ENCODE data around the gene GGPS1. TPM values are rescaled to one million over a fixed set of nuclear protein-coding genes. Genes with fewer than 3 reads are reported as not detected.
"Not testable (repeated sequence)": the region's sequence is repeated elsewhere in the genome, so short reads cannot be mapped to it uniquely, and the experiment has no call there.

Gene GGPS1
- total and polyA plus RNA-seq, 4 donors = 4.8 to 13.2 (median 8.3) TPM

DNA sequence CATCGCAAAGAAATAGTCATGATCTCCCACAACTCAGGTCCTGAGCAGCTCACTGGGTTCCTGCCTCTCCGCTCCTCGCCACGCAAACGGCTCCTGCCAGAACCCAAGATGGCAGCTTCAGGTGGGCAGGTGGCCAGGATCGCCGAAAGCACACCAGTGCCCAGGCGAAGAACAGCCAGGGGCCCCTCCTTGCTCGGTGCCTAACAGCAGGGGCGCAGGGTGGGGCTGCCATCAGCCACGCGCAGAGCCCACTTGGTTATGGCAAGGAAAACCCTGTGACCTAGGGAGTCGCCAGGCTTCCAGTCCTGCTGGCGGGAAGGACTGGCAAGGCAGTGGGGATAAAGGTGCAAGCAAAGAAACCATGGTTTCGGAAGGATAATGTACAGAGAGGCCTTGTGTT is 47.9 kb upstream of the GGPS1 start:
- Histone ChIP-seq H3K36me3 (ENCODE audit: control insufficient read depth in 4 of 4, insufficient read depth in 3 of 4, low read depth in 1 of 4, low read length in 3 of 4) (no peaks in the 10 kb centered on the region), H3K27ac (ENCODE audit: low read depth in 1 of 2, low read length in 2 of 2) (no peak overlapping the region), H3K9ac (ENCODE audit: low read depth in 1 of 2, low read length in 2 of 2) (no peak overlapping the region), H3K4me3 (ENCODE audit: low read depth in 1 of 3, low read length in 3 of 3) (no peak overlapping the region), H3K4me1 (ENCODE audit: control insufficient read depth in 4 of 4, insufficient read depth in 4 of 4, low read length in 3 of 4) (peaks cover 0 to 2% (median 0%) of the 10 kb centered on the region in 4 donors), H3K27me3 (ENCODE audit: control insufficient read depth in 4 of 4, insufficient read depth in 4 of 4, low read length in 3 of 4) (no peaks in the 10 kb centered on the region), H3K9me3 (ENCODE audit: control insufficient read depth in 4 of 4, low read length in 3 of 4) (no peaks in the 10 kb centered on the region)
- TF ChIP-seq RXRA (IDR thresholded peaks at IDR 0.05) (no peak), JUND (IDR thresholded peaks at IDR 0.05) (no peak), TAF1 (conservative IDR thresholded peaks at IDR 0.05) (no peak), EGR1 (IDR thresholded peaks at IDR 0.05; ENCODE audit: low read depth in 2 of 2) (no peak), HNF4G (IDR thresholded peaks at IDR 0.05) (no peak), HNF4A (conservative IDR thresholded peaks at IDR 0.05) (no peak), GABPA (IDR thresholded peaks at IDR 0.05 in 1 of 2, conservative IDR thresholded peaks at IDR 0.05 in 1 of 2) (no peak), SP1 (IDR thresholded peaks at IDR 0.05) (no peak), FOXA2 (IDR thresholded peaks at IDR 0.05) (no peak), YY1 (IDR thresholded peaks at IDR 0.05) (no peak), NR2F2 (IDR thresholded peaks at IDR 0.05) (no peak)
- TF ChIP-seq, protein P1, sequence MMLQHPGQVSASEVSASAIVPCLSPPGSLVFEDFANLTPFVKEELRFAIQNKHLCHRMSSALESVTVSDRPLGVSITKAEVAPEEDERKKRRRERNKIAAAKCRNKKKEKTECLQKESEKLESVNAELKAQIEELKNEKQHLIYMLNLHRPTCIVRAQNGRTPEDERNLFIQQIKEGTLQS (IDR thresholded peaks at IDR 0.05) = no peak
- WGBS = 99% methylated on average over 15 of the region's 15 CpGs
- no peak for DNase-seq (ENCODE audit: low spot score)

DNA sequence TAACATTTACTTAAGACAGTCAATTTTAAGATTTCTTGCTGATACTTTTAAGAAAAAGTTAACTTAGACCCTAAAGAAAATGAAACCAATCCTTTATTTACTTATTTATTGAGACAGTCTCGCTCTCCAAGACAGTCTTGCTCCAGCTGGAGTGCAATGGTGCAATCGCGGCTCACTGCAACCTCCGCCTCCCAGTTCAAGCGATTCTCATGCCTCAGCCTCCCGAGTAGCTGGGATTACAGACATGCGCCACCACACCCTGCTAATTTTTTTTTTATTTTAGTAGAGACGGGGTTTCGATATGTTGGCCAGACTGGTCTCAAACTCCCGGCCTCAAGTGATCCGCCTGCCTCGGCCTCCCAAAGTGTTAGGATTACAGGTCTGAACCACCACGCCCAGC is 44.7 kb upstream of the GGPS1 start:
- H3K36me3 ChIP-seq (ENCODE audit: control insufficient read depth in 4 of 4, insufficient read depth in 3 of 4, low read depth in 1 of 4, low read length in 3 of 4); H3K27me3 ChIP-seq (ENCODE audit: control insufficient read depth in 4 of 4, insufficient read depth in 4 of 4, low read length in 3 of 4); DNase-seq (ENCODE audit: low spot score); H3K4me1 ChIP-seq (ENCODE audit: control insufficient read depth in 4 of 4, insufficient read depth in 4 of 4, low read length in 3 of 4); H3K27ac ChIP-seq (ENCODE audit: low read depth in 1 of 2, low read length in 2 of 2); H3K9me3 ChIP-seq (ENCODE audit: control insufficient read depth in 4 of 4, low read length in 3 of 4); H3K9ac ChIP-seq (ENCODE audit: low read depth in 1 of 2, low read length in 2 of 2); H3K4me3 ChIP-seq (ENCODE audit: low read depth in 1 of 3, low read length in 3 of 3): not testable (repeated sequence)
- WGBS = 97% methylated on average over 13 of the region's 13 CpGs

DNA sequence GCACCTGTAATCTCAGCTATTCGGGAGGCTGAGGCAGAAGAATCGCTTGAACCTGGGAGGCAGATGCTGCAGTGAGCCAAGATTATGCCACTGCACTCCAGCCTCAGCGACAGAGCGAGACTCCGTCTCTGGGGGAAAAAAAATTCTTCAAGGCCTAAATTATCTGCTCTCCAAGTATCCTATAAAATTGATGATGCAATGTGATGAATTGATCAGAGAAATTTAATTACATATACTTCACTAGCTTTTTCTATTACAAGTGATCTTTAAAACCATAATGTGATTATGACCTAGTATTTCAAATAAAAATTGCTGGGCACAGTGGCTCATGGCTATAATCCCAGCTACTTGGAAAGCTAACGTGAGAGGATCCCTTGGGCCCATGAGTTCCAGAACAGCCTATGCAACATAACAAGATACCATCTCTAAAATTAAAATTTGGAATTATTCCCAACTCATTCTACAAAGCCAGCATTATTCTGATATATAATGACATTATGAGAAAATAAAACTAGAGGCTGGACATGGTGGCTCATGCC is 44.1 kb upstream of the GGPS1 start:
- Histone ChIP-seq H3K27me3 (ENCODE audit: control insufficient read depth in 4 of 4, insufficient read depth in 4 of 4, low read length in 3 of 4) (no peaks in the 10 kb centered on the region), H3K27ac (ENCODE audit: low read depth in 1 of 2, low read length in 2 of 2) (no peak overlapping the region), H3K9ac (ENCODE audit: low read depth in 1 of 2, low read length in 2 of 2) (no peak overlapping the region), H3K4me1 (ENCODE audit: control insufficient read depth in 4 of 4, insufficient read depth in 4 of 4, low read length in 3 of 4) (peaks cover 0 to 2% (median 0%) of the 10 kb centered on the region in 4 donors), H3K4me3 (ENCODE audit: low read depth in 1 of 3, low read length in 3 of 3) (no peak overlapping the region), H3K9me3 (ENCODE audit: control insufficient read depth in 4 of 4, low read length in 3 of 4) (no peaks in the 10 kb centered on the region), H3K36me3 (ENCODE audit: control insufficient read depth in 4 of 4, insufficient read depth in 3 of 4, low read depth in 1 of 4, low read length in 3 of 4) (no peaks in the 10 kb centered on the region)
- TF ChIP-seq RXRA (IDR thresholded peaks at IDR 0.05) = no peak
- no peak for TF ChIP-seq SP1 (IDR thresholded peaks at IDR 0.05)
- TF ChIP-seq NR2F2 (IDR thresholded peaks at IDR 0.05) = no peak
- TF ChIP-seq, protein P2, sequence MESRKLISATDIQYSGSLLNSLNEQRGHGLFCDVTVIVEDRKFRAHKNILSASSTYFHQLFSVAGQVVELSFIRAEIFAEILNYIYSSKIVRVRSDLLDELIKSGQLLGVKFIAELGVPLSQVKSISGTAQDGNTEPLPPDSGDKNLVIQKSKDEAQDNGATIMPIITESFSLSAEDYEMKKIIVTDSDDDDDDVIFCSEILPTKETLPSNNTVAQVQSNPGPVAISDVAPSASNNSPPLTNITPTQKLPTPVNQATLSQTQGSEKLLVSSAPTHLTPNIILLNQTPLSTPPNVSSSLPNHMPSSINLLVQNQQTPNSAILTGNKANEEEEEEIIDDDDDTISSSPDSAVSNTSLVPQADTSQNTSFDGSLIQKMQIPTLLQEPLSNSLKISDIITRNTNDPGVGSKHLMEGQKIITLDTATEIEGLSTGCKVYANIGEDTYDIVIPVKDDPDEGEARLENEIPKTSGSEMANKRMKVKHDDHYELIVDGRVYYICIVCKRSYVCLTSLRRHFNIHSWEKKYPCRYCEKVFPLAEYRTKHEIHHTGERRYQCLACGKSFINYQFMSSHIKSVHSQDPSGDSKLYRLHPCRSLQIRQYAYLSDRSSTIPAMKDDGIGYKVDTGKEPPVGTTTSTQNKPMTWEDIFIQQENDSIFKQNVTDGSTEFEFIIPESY (IDR thresholded peaks at IDR 0.05) = no peak
- TF ChIP-seq EGR1 (IDR thresholded peaks at IDR 0.05; ENCODE audit: low read depth in 2 of 2) = no peak
- no peak for TF ChIP-seq FOXA2 (IDR thresholded peaks at IDR 0.05)
- no peak for TF ChIP-seq RAD21 (IDR thresholded peaks at IDR 0.05)
- TF ChIP-seq, protein P3, sequence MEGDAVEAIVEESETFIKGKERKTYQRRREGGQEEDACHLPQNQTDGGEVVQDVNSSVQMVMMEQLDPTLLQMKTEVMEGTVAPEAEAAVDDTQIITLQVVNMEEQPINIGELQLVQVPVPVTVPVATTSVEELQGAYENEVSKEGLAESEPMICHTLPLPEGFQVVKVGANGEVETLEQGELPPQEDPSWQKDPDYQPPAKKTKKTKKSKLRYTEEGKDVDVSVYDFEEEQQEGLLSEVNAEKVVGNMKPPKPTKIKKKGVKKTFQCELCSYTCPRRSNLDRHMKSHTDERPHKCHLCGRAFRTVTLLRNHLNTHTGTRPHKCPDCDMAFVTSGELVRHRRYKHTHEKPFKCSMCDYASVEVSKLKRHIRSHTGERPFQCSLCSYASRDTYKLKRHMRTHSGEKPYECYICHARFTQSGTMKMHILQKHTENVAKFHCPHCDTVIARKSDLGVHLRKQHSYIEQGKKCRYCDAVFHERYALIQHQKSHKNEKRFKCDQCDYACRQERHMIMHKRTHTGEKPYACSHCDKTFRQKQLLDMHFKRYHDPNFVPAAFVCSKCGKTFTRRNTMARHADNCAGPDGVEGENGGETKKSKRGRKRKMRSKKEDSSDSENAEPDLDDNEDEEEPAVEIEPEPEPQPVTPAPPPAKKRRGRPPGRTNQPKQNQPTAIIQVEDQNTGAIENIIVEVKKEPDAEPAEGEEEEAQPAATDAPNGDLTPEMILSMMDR (IDR thresholded peaks at IDR 0.05; ENCODE audit: low read depth, low read length, missing input control) = no peak
- no peak for TF ChIP-seq GABPA (IDR thresholded peaks at IDR 0.05 in 1 of 2, conservative IDR thresholded peaks at IDR 0.05 in 1 of 2)
- no peak for TF ChIP-seq HNF4A (conservative IDR thresholded peaks at IDR 0.05)
- TF ChIP-seq TAF1 (conservative IDR thresholded peaks at IDR 0.05) = no peak
- TF ChIP-seq, protein P4, sequence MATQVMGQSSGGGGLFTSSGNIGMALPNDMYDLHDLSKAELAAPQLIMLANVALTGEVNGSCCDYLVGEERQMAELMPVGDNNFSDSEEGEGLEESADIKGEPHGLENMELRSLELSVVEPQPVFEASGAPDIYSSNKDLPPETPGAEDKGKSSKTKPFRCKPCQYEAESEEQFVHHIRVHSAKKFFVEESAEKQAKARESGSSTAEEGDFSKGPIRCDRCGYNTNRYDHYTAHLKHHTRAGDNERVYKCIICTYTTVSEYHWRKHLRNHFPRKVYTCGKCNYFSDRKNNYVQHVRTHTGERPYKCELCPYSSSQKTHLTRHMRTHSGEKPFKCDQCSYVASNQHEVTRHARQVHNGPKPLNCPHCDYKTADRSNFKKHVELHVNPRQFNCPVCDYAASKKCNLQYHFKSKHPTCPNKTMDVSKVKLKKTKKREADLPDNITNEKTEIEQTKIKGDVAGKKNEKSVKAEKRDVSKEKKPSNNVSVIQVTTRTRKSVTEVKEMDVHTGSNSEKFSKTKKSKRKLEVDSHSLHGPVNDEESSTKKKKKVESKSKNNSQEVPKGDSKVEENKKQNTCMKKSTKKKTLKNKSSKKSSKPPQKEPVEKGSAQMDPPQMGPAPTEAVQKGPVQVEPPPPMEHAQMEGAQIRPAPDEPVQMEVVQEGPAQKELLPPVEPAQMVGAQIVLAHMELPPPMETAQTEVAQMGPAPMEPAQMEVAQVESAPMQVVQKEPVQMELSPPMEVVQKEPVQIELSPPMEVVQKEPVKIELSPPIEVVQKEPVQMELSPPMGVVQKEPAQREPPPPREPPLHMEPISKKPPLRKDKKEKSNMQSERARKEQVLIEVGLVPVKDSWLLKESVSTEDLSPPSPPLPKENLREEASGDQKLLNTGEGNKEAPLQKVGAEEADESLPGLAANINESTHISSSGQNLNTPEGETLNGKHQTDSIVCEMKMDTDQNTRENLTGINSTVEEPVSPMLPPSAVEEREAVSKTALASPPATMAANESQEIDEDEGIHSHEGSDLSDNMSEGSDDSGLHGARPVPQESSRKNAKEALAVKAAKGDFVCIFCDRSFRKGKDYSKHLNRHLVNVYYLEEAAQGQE (IDR thresholded peaks at IDR 0.05) = no peak
- no peak for TF ChIP-seq YY1 (IDR thresholded peaks at IDR 0.05)
- DNase-seq (ENCODE audit: low spot score) = no peak
- WGBS = 97% methylated on average over 6 of the region's 6 CpGs

All from liver (tissue), 9 donors.